ENCODE results near the gene KNL1. TPM values are rescaled to one million over a fixed set of nuclear protein-coding genes. Genes with fewer than 3 reads are reported as not detected.
"Not testable (repeated sequence)": the region's sequence is repeated elsewhere in the genome, so short reads cannot be mapped to it uniquely, and the experiment has no call there.

The KNL1 gene
- total and polyA plus RNA-seq, 2 of the 8 experiments (the other 6 are each of a cell fraction or from before 2014, with no cell fraction given), result 4.4 to 22.5 TPM

DNA sequence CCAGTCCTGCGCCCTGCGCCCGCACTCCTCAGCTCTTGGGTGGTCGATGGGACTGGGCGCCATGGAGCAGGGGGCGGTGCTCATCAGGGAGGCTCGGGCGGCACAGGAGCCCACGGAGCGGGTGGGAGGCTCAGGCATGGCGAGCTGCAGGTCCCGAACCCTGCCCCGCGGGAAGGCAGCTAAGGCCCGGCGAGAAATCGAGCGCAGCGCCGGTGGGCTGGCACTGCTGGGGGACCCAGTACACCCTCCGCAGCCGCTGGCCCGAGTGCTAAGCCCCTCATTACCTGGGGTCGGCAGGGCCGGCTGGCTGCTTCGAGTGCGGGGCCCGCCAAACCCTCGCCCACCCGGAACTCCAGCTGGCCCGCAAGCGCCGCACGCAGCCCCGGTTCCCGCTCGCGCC is 82.9 kb downstream of the KNL1 start:
- H3K4ac ChIP-seq (replicated peaks; ENCODE audit: insufficient read length, low read depth, low read length); H4K8ac ChIP-seq (ENCODE audit: extremely low read depth, insufficient read depth, low read length); H2BK5ac ChIP-seq (ENCODE audit: low read depth, low read length); POLR2A ChIA-PET (ENCODE audit: partially characterized antibody); H3K36me3 ChIP-seq (ENCODE audit: control insufficient read depth in 2 of 4, insufficient read depth in 4 of 4, low read length in 3 of 4); H4K20me1 ChIP-seq (replicated peaks in 1 of 2; ENCODE audit: control insufficient read depth in 1 of 2, insufficient read depth in 2 of 2, low read length in 2 of 2); H3K18ac ChIP-seq (ENCODE audit: extremely low read depth, low read length); H3K79me1 ChIP-seq (ENCODE audit: low read depth, low read length); H3K56ac ChIP-seq (replicated peaks; ENCODE audit: insufficient read length, low read depth, low read length); H2AFZ ChIP-seq (ENCODE audit: low read length); H2AK5ac ChIP-seq (ENCODE audit: low read depth, low read length); H3K4me2 ChIP-seq (ENCODE audit: insufficient read depth in 1 of 2, low read depth in 2 of 2, low read length in 2 of 2); H3K79me2 ChIP-seq (ENCODE audit: control insufficient read depth in 1 of 2, insufficient read depth in 2 of 2, low read length in 2 of 2); H2BK12ac ChIP-seq (ENCODE audit: low read depth, low read length); H3K23me2 ChIP-seq (ENCODE audit: low read depth, low read length); H3K27me3 ChIP-seq (replicated peaks in 1 of 4; ENCODE audit: control insufficient read depth in 3 of 4, extremely low read depth in 1 of 4, insufficient read depth in 3 of 4, low read length in 3 of 4); H2BK20ac ChIP-seq (ENCODE audit: low read length); H3K14ac ChIP-seq (ENCODE audit: insufficient read length); FAIRE-seq; H4K5ac ChIP-seq (ENCODE audit: insufficient read length, low read depth, low read length); H3K4me3 ChIP-seq (ENCODE audit: extremely low read depth in 1 of 4, insufficient read depth in 2 of 4, low read depth in 3 of 4, low read length in 4 of 4); H3K23ac ChIP-seq (ENCODE audit: insufficient read length); H3K9ac ChIP-seq (replicated peaks in 1 of 4; ENCODE audit: extremely low read depth in 1 of 4, low read depth in 3 of 4, low read length in 3 of 4); H4K91ac ChIP-seq (replicated peaks; ENCODE audit: insufficient read length, low read length); H3K9me3 ChIP-seq (ENCODE audit: insufficient read depth in 2 of 2, low read depth in 1 of 2, low read length in 1 of 2); H2BK120ac ChIP-seq (replicated peaks; ENCODE audit: low read depth, low read length); H3K27ac ChIP-seq (ENCODE audit: low read depth, low read length); H3K4me1 ChIP-seq (replicated peaks in 1 of 4; ENCODE audit: control insufficient read depth in 3 of 4, insufficient read depth in 4 of 4, low read length in 3 of 4); DNase-seq (ENCODE audit: low read depth in 1 of 2, low spot score in 2 of 2); H2BK15ac ChIP-seq (ENCODE audit: low read length): not testable (repeated sequence)
- WGBS, 2 experiments (ENCODE audit: extremely low coverage in 1 of 2, insufficient coverage in 1 of 2, insufficient read length in 1 of 2, insufficient replicate concordance in 2 of 2, low coverage in 1 of 2, low lambda C conversion rate in 2 of 2, missing lambda C conversion rate in 1 of 2), result 100% methylated on average over 12 of the region's 38 CpGs; no CpG with 5 or more reads in 1 of the 2 experiments
- CTCF ChIA-PET (ENCODE audit: partially characterized antibody), result interaction anchor here (0.6 to 2.8 kb wide), 6 partner anchors 13 to 291 kb away, joined by 3 to 7 read pairs (median 4); partner anchors contain the start of gene RAD51

Measured in H1 (cell line).